ENCODE measurements around the gene IGFBP3.

DNA sequence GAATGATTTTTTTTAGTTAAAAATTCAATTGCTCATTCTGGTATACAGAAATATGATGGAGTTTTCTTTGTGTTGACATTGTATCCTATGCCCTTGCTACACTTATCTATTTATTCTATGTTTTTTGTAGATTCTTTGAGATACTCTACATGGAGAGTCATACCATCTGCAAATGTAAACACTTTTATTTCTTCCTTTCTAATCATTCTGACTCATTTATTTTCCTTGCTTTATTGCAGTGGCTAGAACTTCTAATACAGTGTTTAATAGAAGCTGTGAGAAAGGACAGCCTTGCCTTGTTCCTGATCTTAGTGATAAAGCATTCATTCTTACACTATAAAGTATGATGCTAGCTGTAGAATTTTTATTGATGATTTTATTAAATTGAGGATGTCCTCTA, 9.9 kb upstream of the IGFBP3 start:
- TF ChIP-seq POLR2A (IDR thresholded peaks at IDR 0.05), result no peak
- no peak for TF ChIP-seq CTCF (IDR thresholded peaks at IDR 0.05)

All from vagina (tissue), 2 donors.